Tibial nerve (tissue), 4 donors: Measurements from ENCODE around the gene LDLRAP1.

Source experiments
- CTCF ChIP-seq, 5 experiments: fragments of 200-600 bp in 3 of 5; fragments of 450-650 bp in 2 of 5; sonication (generic) in 3 of 5; IDR thresholded peaks; one replicate each; pipeline ENCODE4 v1.5.1; 2016 to 2019; ENCODE audit warnings: antibody characterized with exemption in 5 of 5, mild to moderate bottlenecking in 3 of 5, moderate library complexity in 2 of 5
- EP300 ChIP-seq, 2 donors: sonication (generic); formaldehyde crosslinking; IDR thresholded peaks; one replicate each; pipeline ENCODE4 v1.6.1; 2017; ENCODE audit warnings: antibody characterized with exemption in 2 of 2, mild to moderate bottlenecking in 1 of 2
- POLR2A ChIP-seq, 2 donors: fragments of 450-650 bp; IDR thresholded peaks; one replicate each; pipeline ENCODE4 v1.6.1; 2017; ENCODE audit warnings: antibody characterized with exemption in 2 of 2, mild to moderate bottlenecking in 2 of 2, moderate library complexity in 2 of 2

- TF ChIP-seq EP300 (IDR thresholded peaks at IDR 0.05), result no peak
- TF ChIP-seq POLR2A (IDR thresholded peaks at IDR 0.05), result no peak
- no peak for TF ChIP-seq CTCF (IDR thresholded peaks at IDR 0.05)
These were observed 1.3 kb upstream of the LDLRAP1 start for GRCh38 chr1:25541889-25542658.
